CD8-positive, alpha-beta memory T cell (primary cell): Measurements from ENCODE around the gene TRAP1. TPM values are rescaled to one million over a fixed set of nuclear protein-coding genes. Genes with fewer than 3 reads are reported as not detected.
A peak's percentile ranks its signal among the peaks of the same experiment; 100 is the strongest.

Experiments
- CTCF ChIA-PET: fragments of 350-600 bp; sonication (Branson Sonifier 250); formaldehyde crosslinking; loops from one replicate; lab custom pipeline; 2021; ENCODE audit warnings: antibody characterized with exemption; lab: Charles Lee
- POLR2A ChIA-PET: fragments of 350-600 bp; sonication (Branson Sonifier 250); formaldehyde crosslinking; loops from one replicate; lab custom pipeline; 2021; ENCODE audit warnings: antibody characterized with exemption; lab: Charles Lee
- DNase-seq, 5 donors: peaks; one replicate each; pipeline versions ENCODE4 v3.0.0 to v3.0.0-alpha.2; 2020 to 2022; ENCODE audit warnings: mixed read lengths in 1 of 5
- H3K27ac ChIP-seq: one replicate; pipeline ENCODE4 v1.7.0; 2013; ENCODE audit warnings: low read depth, mild to moderate bottlenecking, low read length, moderate library complexity
- H3K27me3 ChIP-seq: 2 replicates; pipeline ENCODE4 v1.7.0; 2013; ENCODE audit warnings: low read length, mild to moderate bottlenecking; ENCODE audit not compliant: insufficient read depth, poor library complexity, severe bottlenecking
- H3K36me3 ChIP-seq: 2 replicates; pipeline ENCODE4 v1.7.0; 2013; ENCODE audit warnings: mild to moderate bottlenecking, low read length, moderate library complexity; ENCODE audit not compliant: insufficient read depth
- H3K4me1 ChIP-seq: 2 replicates; pipeline ENCODE4 v1.7.0; 2013; ENCODE audit warnings: mild to moderate bottlenecking, low read length, moderate library complexity; ENCODE audit not compliant: insufficient read depth
- H3K4me3 ChIP-seq: 2 replicates; pipeline ENCODE4 v1.7.0; 2013; ENCODE audit warnings: mild to moderate bottlenecking, low read length
- H3K9me3 ChIP-seq: 2 replicates; pipeline ENCODE4 v1.7.0; 2013; ENCODE audit warnings: mild to moderate bottlenecking, low read length
- H3K27ac Mint-ChIP-seq, 8 donors: one replicate each; pipeline ENCODE4 v1.8.0; 2020 to 2021; ENCODE audit warnings: mixed read lengths in 8 of 8, mild to moderate bottlenecking in 6 of 8, inconsistent platforms in 3 of 8, moderate library complexity in 3 of 8
- H3K27me3 Mint-ChIP-seq, 2 donors: one replicate each; pipeline ENCODE4 v1.8.0; 2020 to 2021; ENCODE audit warnings: mixed read lengths in 2 of 2, mild to moderate bottlenecking in 1 of 2, moderate library complexity in 1 of 2
- H3K36me3 Mint-ChIP-seq, 3 donors: one replicate each; pipeline ENCODE4 v1.8.0; 2020 to 2021; ENCODE audit warnings: mixed read lengths in 3 of 3, inconsistent platforms in 1 of 3, mild to moderate bottlenecking in 1 of 3
- H3K4me1 Mint-ChIP-seq, 3 donors: one replicate each; pipeline ENCODE4 v1.8.0; 2020 to 2021; ENCODE audit warnings: mixed read lengths in 3 of 3, inconsistent platforms in 1 of 3, mild to moderate bottlenecking in 1 of 3
- H3K4me3 Mint-ChIP-seq, 7 donors: one replicate each; pipeline ENCODE4 v1.8.0; 2020 to 2021; ENCODE audit warnings: mixed read lengths in 7 of 7, mild to moderate bottlenecking in 6 of 7, moderate library complexity in 4 of 7, inconsistent platforms in 2 of 7
- H3K9me3 Mint-ChIP-seq, 5 donors: one replicate each; pipeline ENCODE4 v1.8.0; 2020 to 2022; ENCODE audit warnings: mixed read lengths in 5 of 5, mild to moderate bottlenecking in 3 of 5, moderate library complexity in 2 of 5, inconsistent platforms in 1 of 5
- polyA plus RNA-seq: library from polyadenylated mRNA; unstranded; fragments of 300-500 nt; fragmentation: Illumina TruSeq; gene quantifications from one replicate; pipeline ENCODE4 v1.2.3, GENCODE V29; 2021
- total RNA-seq, 2 experiments: library from RNA; stranded (reverse); gene quantifications; one replicate each; pipeline ENCODE4 v1.2.3, GENCODE V29; 2021

Gene TRAP1
- total and polyA plus RNA-seq, 3 experiments from 2014 or later, result 53.5 to 308 (median 283) TPM

GRCh38 chr16:3756113-3756512 lies 38.8 kb upstream of the TRAP1 start:
- no peak overlapping the region for H3K27ac Mint-ChIP-seq
- H3K9me3 Mint-ChIP-seq, result no peaks in the 10 kb centered on the region
- peaks cover 7 to 18% (median 14%) of the 10 kb centered on the region in 3 donors for H3K4me1 Mint-ChIP-seq
- Histone ChIP-seq H3K9me3 (no peaks in the 10 kb centered on the region), H3K36me3 (peaks cover 43% of the 10 kb centered on the region), H3K4me1 (no peaks in the 10 kb centered on the region), H3K4me3 (no peak overlapping the region), H3K27ac (no peak overlapping the region), H3K27me3 (no peaks in the 10 kb centered on the region)
- CTCF ChIA-PET, result no interaction called here
- POLR2A ChIA-PET, result no interaction called here
- H3K27me3 Mint-ChIP-seq, result no peaks in the 10 kb centered on the region
- H3K4me3 Mint-ChIP-seq, result no peak overlapping the region
- peaks cover 0 to 89% (median 30%) of the 10 kb centered on the region in 3 donors for H3K36me3 Mint-ChIP-seq
- no peak for DNase-seq

GRCh38 chr16:3755249-3755648 lies 37.9 kb upstream of the TRAP1 start:
- no peak overlapping the region for H3K4me3 ChIP-seq
- no peaks in the 10 kb centered on the region for H3K27me3 Mint-ChIP-seq
- peak overlapping the region in 3 of 8 donors; percentile 46 to 68 (median 49) for H3K27ac Mint-ChIP-seq
- POLR2A ChIA-PET, result no interaction called here
- no peaks in the 10 kb centered on the region for H3K4me1 ChIP-seq
- H3K4me1 Mint-ChIP-seq, result peaks cover 10 to 23% (median 20%) of the 10 kb centered on the region in 3 donors
- H3K36me3 Mint-ChIP-seq, result peaks cover 4 to 88% (median 32%) of the 10 kb centered on the region in 3 donors
- H3K9me3 Mint-ChIP-seq, result no peaks in the 10 kb centered on the region
- no peaks in the 10 kb centered on the region for H3K27me3 ChIP-seq
- H3K4me3 Mint-ChIP-seq, result no peak overlapping the region
- no peaks in the 10 kb centered on the region for H3K9me3 ChIP-seq
- CTCF ChIA-PET, result no interaction called here
- H3K27ac ChIP-seq, result no peak overlapping the region
- no peak for DNase-seq
- peaks cover 43% of the 10 kb centered on the region for H3K36me3 ChIP-seq

DNA sequence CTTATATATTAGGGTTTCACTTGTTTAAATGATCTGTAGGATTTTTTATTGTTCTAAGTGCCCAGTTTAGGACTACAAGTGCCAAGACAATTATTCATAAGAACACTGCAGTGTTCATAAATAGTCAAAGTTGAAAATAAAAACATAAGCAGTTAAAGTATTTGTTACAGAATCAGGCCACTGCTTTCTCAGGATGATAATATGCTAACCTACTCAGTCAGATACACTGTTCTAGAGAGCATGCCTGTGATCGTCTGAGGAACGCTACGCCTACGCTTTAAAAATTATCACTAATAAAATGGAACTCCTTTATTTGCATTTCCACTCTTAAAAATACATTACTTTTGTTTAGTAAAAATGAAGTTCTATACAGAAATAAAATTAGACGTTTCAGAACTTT lies 37.4 kb upstream of the TRAP1 start:
- Mint-ChIP-seq H3K27me3 (no peaks in the 10 kb centered on the region), H3K4me3 (no peak overlapping the region), H3K4me1 (peaks cover 15 to 28% (median 24%) of the 10 kb centered on the region in 3 donors), H3K27ac (no peak overlapping the region), H3K9me3 (no peaks in the 10 kb centered on the region), H3K36me3 (peaks cover 8 to 91% (median 34%) of the 10 kb centered on the region in 3 donors)
- Histone ChIP-seq H3K36me3 (peaks cover 43% of the 10 kb centered on the region), H3K27ac (no peak overlapping the region), H3K4me3 (no peak overlapping the region), H3K4me1 (no peaks in the 10 kb centered on the region), H3K27me3 (no peaks in the 10 kb centered on the region), H3K9me3 (no peaks in the 10 kb centered on the region)
- no peak for DNase-seq
- ChIA-PET POLR2A (no interaction called here), CTCF (no interaction called here)

- H3K36me3 Mint-ChIP-seq, result peaks cover 10 to 89% (median 32%) of the 10 kb centered on the region in 3 donors
- no peak for DNase-seq
- H3K27me3 Mint-ChIP-seq, result no peaks in the 10 kb centered on the region
- H3K27ac ChIP-seq, result no peak overlapping the region
- H3K27me3 ChIP-seq, result no peaks in the 10 kb centered on the region
- POLR2A ChIA-PET, result no interaction called here
- H3K4me3 Mint-ChIP-seq, result no peak overlapping the region
- no peaks in the 10 kb centered on the region for H3K9me3 ChIP-seq
- no peaks in the 10 kb centered on the region for H3K4me1 ChIP-seq
- CTCF ChIA-PET, result no interaction called here
- peak overlapping the region in 2 of 8 donors; percentile 7 to 16 for H3K27ac Mint-ChIP-seq
- peaks cover 17 to 32% (median 28%) of the 10 kb centered on the region in 3 donors for H3K4me1 Mint-ChIP-seq
- H3K36me3 ChIP-seq, result peaks cover 43% of the 10 kb centered on the region
- no peaks in the 10 kb centered on the region for H3K9me3 Mint-ChIP-seq
- H3K4me3 ChIP-seq, result no peak overlapping the region
These were observed 36.9 kb upstream of the TRAP1 start for GRCh38 chr16:3754081-3754703.

DNA sequence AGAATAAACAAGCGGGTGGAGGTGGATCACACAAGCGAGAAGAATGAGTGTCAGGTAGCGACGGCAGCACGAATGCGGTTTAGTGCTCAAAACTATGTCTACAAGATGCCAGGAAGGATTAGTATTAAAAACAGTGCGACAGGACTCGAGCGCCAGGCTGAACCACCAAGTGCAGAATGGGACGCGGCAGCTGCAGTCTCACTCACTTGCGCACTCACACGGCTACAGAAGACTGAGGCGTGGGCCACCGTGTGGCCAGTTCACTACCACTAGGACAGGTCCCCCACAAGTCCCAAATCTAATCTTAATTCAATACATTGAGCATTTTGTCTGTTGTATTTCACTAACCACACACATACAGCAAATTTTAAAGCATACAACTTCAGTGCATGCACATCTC lies 35.7 kb upstream of the TRAP1 start:
- Mint-ChIP-seq H3K9me3 (no peaks in the 10 kb centered on the region), H3K36me3 (peaks cover 10 to 87% (median 31%) of the 10 kb centered on the region in 3 donors), H3K27me3 (no peaks in the 10 kb centered on the region), H3K4me3 (no peak overlapping the region), H3K4me1 (peaks cover 18 to 34% (median 29%) of the 10 kb centered on the region in 3 donors), H3K27ac (peak overlapping the region in 3 of 8 donors; percentile 0 to 62 (median 26))
- H3K36me3 ChIP-seq, result peaks cover 35% of the 10 kb centered on the region
- H3K4me3 ChIP-seq, result no peak overlapping the region
- no peak for DNase-seq
- H3K27me3 ChIP-seq, result no peaks in the 10 kb centered on the region
- CTCF ChIA-PET, result no interaction called here
- POLR2A ChIA-PET, result interaction anchor here (0.5 kb wide), 1 partner anchor 198 kb away, joined by 5 read pairs; no protein-coding TSS in a partner anchor
- no peaks in the 10 kb centered on the region for H3K9me3 ChIP-seq
- no peaks in the 10 kb centered on the region for H3K4me1 ChIP-seq
- H3K27ac ChIP-seq, result no peak overlapping the region

DNA sequence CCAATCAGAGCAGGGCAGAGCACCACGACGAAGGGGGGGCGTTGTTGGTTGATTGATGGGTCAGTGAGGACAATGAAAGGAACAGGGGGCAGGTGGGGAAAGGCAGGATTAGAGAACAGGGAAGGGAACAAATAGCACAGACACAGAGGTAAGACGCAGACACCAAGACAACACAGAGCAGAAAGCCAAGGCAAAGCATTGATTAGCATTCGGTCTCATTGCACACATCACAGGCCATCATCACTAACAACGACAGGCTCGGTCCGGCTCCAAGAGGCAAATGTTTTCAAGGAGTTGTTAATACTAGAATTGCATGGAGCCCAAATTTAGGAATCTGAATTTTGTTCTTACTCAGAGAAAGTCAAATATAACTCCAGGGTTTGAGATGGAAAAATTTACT lies 34.6 kb upstream of the TRAP1 start:
- Histone ChIP-seq H3K4me1 (no peaks in the 10 kb centered on the region), H3K4me3 (no peak overlapping the region), H3K27ac (no peak overlapping the region), H3K9me3 (no peaks in the 10 kb centered on the region), H3K36me3 (peaks cover 30% of the 10 kb centered on the region), H3K27me3 (no peaks in the 10 kb centered on the region)
- ChIA-PET POLR2A (interaction anchor here (0.7 kb wide), 1 partner anchor 67 kb away, joined by 4 read pairs; no protein-coding TSS in a partner anchor), CTCF (no interaction called here)
- Mint-ChIP-seq H3K36me3 (peaks cover 10 to 83% (median 25%) of the 10 kb centered on the region in 3 donors), H3K27me3 (no peaks in the 10 kb centered on the region), H3K4me3 (no peak overlapping the region), H3K4me1 (peaks cover 18 to 34% (median 29%) of the 10 kb centered on the region in 3 donors), H3K27ac (peak overlapping the region in 1 of 8 donors; percentile 66), H3K9me3 (no peaks in the 10 kb centered on the region)
- no peak for DNase-seq

DNA sequence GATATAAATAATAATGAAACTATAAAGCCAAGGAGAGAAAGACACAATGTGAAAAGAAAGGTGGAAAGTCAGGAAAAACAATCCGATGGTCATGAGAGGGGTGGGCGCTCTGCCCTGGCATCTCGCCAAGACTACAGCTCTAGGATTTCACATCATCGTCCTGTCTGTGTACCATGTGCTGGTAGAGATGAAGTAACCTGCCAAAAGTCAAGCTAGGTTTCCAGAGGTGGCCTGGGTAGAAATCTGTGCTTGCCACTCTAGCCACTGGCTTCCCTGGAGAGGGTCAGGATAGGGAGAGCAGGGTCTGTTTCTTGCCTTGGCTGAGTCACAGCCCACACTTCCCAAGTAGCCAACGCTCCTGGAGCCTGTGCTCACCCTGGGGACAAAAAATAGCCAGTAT lies 31.0 kb upstream of the TRAP1 start:
- peak overlapping the region in 2 of 8 donors; percentile 37 to 73 for H3K27ac Mint-ChIP-seq
- no peak for DNase-seq
- peaks cover 10 to 88% (median 16%) of the 10 kb centered on the region in 3 donors for H3K36me3 Mint-ChIP-seq
- Histone ChIP-seq H3K4me3 (no peak overlapping the region), H3K4me1 (no peaks in the 10 kb centered on the region), H3K27me3 (no peaks in the 10 kb centered on the region), H3K27ac (no peak overlapping the region), H3K9me3 (no peaks in the 10 kb centered on the region), H3K36me3 (peaks cover 41% of the 10 kb centered on the region)
- H3K4me1 Mint-ChIP-seq, result peaks cover 18 to 27% (median 26%) of the 10 kb centered on the region in 3 donors
- H3K27me3 Mint-ChIP-seq, result no peaks in the 10 kb centered on the region
- POLR2A ChIA-PET, result no interaction called here
- no peak overlapping the region for H3K4me3 Mint-ChIP-seq
- CTCF ChIA-PET, result no interaction called here
- no peaks in the 10 kb centered on the region for H3K9me3 Mint-ChIP-seq

- Histone ChIP-seq H3K36me3 (peaks cover 49% of the 10 kb centered on the region), H3K27me3 (no peaks in the 10 kb centered on the region), H3K9me3 (no peaks in the 10 kb centered on the region), H3K4me1 (no peaks in the 10 kb centered on the region), H3K27ac (no peak overlapping the region), H3K4me3 (no peak overlapping the region)
- Mint-ChIP-seq H3K4me3 (no peak overlapping the region), H3K4me1 (peaks cover 14 to 16% (median 15%) of the 10 kb centered on the region in 3 donors), H3K36me3 (peaks cover 16 to 89% (median 18%) of the 10 kb centered on the region in 3 donors), H3K27ac (peak overlapping the region in 1 of 8 donors; percentile 36), H3K27me3 (no peaks in the 10 kb centered on the region), H3K9me3 (no peaks in the 10 kb centered on the region)
- DNase-seq, result no peak
- ChIA-PET POLR2A (no interaction called here), CTCF (no interaction called here)
These were observed 28.5 kb upstream of the TRAP1 start for GRCh38 chr16:3745751-3746355.
